Stomach (tissue), 4 donors: ENCODE results near the gene TTC34.

ENCODE experiments used
- CTCF ChIP-seq, 7 experiments: fragments of 450-650 bp in 4 of 7; fragments of 200-600 bp in 3 of 7; sonication (generic) in 3 of 7; IDR thresholded peaks; one replicate each; pipeline ENCODE4 v1.5.1; 2016 to 2019; ENCODE audit warnings: antibody characterized with exemption in 7 of 7, control low read depth in 2 of 7, mild to moderate bottlenecking in 1 of 7
- POLR2A ChIP-seq, 4 donors: fragments of 450-650 bp; IDR thresholded peaks; one replicate each; pipeline ENCODE4 v1.6.1; 2016; ENCODE audit warnings: antibody characterized with exemption in 4 of 4, control low read depth in 2 of 4, mild to moderate bottlenecking in 1 of 4, moderate library complexity in 1 of 4
- POLR2AphosphoS5 ChIP-seq, 3 donors: sonication (generic); formaldehyde crosslinking; IDR thresholded peaks; one replicate each; pipeline ENCODE4 v1.6.1; 2016; ENCODE audit warnings: antibody characterized with exemption in 3 of 3

GRCh38 chr1:2810281-2810680 lies 8.8 kb upstream of the TTC34 start:
- TF ChIP-seq CTCF (IDR thresholded peaks at IDR 0.05) (no peak), POLR2A (IDR thresholded peaks at IDR 0.05) (no peak), POLR2AphosphoS5 (IDR thresholded peaks at IDR 0.05) (no peak)
